GM12878 (cell line): ENCODE data around the gene COL5A1. TPM values are rescaled to one million over a fixed set of nuclear protein-coding genes. Genes with fewer than 3 reads are reported as not detected.

Experiments used
- ATAC-seq: fragments of 200-7000 bp; cut with Tn5 transposase; 3 replicates; pipeline ENCODE4 v1.9.1; 2020; ENCODE audit warnings: mild to moderate bottlenecking, moderate library complexity
- BruUV-seq: library from RNA; stranded (reverse); fragments of 400-500 nt; replicated peaks from 2 replicates; lab custom pipeline; 2021; lab: Mats Ljungman, UMichigan
- CTCF ChIA-PET: fragments of 300-600 bp; sonication (Branson Sonifier 250); formaldehyde crosslinking; extraction: SDS; loops from one replicate; lab custom pipeline; 2021; ENCODE audit warnings: inconsistent platforms; lab: Yijun Ruan, JAX
- POLR2A ChIA-PET: fragments of 350-600 bp; formaldehyde crosslinking; extraction: SDS; loops from one replicate; lab custom pipeline; 2021; ENCODE audit warnings: inconsistent platforms; lab: Charles Lee
- RAD21 ChIA-PET: fragments of 300-600 bp; sonication (Branson Sonifier 250); formaldehyde crosslinking; loops from one replicate; lab custom pipeline; 2023; ENCODE audit warnings: antibody characterized with exemption; ENCODE audit not compliant: unreplicated experiment; lab: Charles Lee
- SMC1A ChIA-PET: fragments of 300-600 bp; sonication (Branson Sonifier 250); formaldehyde crosslinking; loops from one replicate; lab custom pipeline; 2023; ENCODE audit not compliant: unreplicated experiment, uncharacterized antibody; lab: Charles Lee
- DNase-seq: peaks from one replicate; pipeline ENCODE4 v3.0.0-alpha.2; 2011; ENCODE audit warnings: low read depth, low spot score
- FAIRE-seq: peaks from 3 replicates; lab custom pipeline; 2011; peaks lifted over from hg19 to GRCh38; lab: Jason Lieb, UNC
- H2AFZ ChIP-seq: 2 replicates; pipeline ENCODE4 v1.6.0; 2011; ENCODE audit warnings: low read depth, low read length, control low read depth; ENCODE audit not compliant: control insufficient read depth
- H3K27ac ChIP-seq: 2 replicates; pipeline ENCODE4 v1.5.1; 2011; ENCODE audit warnings: control low read depth; ENCODE audit not compliant: control insufficient read depth, insufficient read depth
- H3K27me3 ChIP-seq, 2 experiments: replicated peaks in 1 of 2; 2 replicates each; pipeline versions ENCODE4 v1.6.0 to v1.6.1; 2011; ENCODE audit warnings: low read length in 1 of 2; ENCODE audit not compliant: control insufficient read depth in 2 of 2, insufficient read depth in 2 of 2
- H3K36me3 ChIP-seq, 2 experiments: 2 replicates each; pipeline ENCODE4 v1.5.1; 2011; ENCODE audit warnings: low read length in 1 of 2; ENCODE audit not compliant: control insufficient read depth in 2 of 2, insufficient read depth in 2 of 2
- H3K4me1 ChIP-seq: 2 replicates; pipeline ENCODE4 v1.6.1; 2011; ENCODE audit warnings: mild to moderate bottlenecking, low read length, moderate library complexity, mixed read lengths; ENCODE audit not compliant: control insufficient read depth, insufficient read depth
- H3K4me2 ChIP-seq: 2 replicates; pipeline ENCODE4 v1.6.0; 2011; ENCODE audit warnings: control low read depth; ENCODE audit not compliant: control insufficient read depth, insufficient read depth
- H3K4me3 ChIP-seq: fragments of 200-600 bp; sonication (generic); 2 replicates; pipeline ENCODE4 v1.5.1; 2016
- H3K79me2 ChIP-seq: 2 replicates; pipeline ENCODE4 v1.6.0; 2011; ENCODE audit warnings: low read length; ENCODE audit not compliant: control insufficient read depth, insufficient read depth
- H3K9ac ChIP-seq: 2 replicates; pipeline ENCODE4 v1.8.0; 2011; ENCODE audit warnings: low read length, control low read depth, mixed read lengths; ENCODE audit not compliant: control insufficient read depth, insufficient read depth
- H3K9me3 ChIP-seq: replicated peaks from 3 replicates; pipeline ENCODE4 v1.5.1; 2011; ENCODE audit warnings: mild to moderate bottlenecking, low read length; ENCODE audit not compliant: control insufficient read depth, insufficient read depth
- H4K20me1 ChIP-seq: 2 replicates; pipeline ENCODE4 v1.6.0; 2011; ENCODE audit not compliant: control insufficient read depth, insufficient read depth
- BCL3 ChIP-seq: IDR thresholded peaks from 2 replicates; pipeline ENCODE4 v1.6.1; 2011; ENCODE audit warnings: borderline replicate concordance, low read depth, mild to moderate bottlenecking, moderate library complexity, low read length; ENCODE audit not compliant: insufficient read depth, poor library complexity, severe bottlenecking
- CHD1 ChIP-seq: IDR thresholded peaks from 2 replicates; pipeline ENCODE4 v1.6.1; 2012; ENCODE audit warnings: low read depth, low read length, improper control_type of control experiment
- DPF2 ChIP-seq: fragments of 450-650 bp; IDR thresholded peaks from 2 replicates; pipeline ENCODE4 v1.6.1; 2017; ENCODE audit warnings: mild to moderate bottlenecking
- ETV6 ChIP-seq, 2 experiments: fragments of 450-650 bp in 1 of 2; IDR thresholded peaks in 1 of 2; conservative IDR thresholded peaks in 1 of 2; 2 replicates each; pipeline ENCODE4 v1.6.1; 2014; ENCODE audit warnings: antibody characterized with exemption in 1 of 2, borderline replicate concordance in 1 of 2, low read depth in 1 of 2, mild to moderate bottlenecking in 1 of 2, moderate library complexity in 1 of 2
- FOXM1 ChIP-seq: IDR thresholded peaks from 2 replicates; pipeline ENCODE4 v1.6.1; 2012; ENCODE audit warnings: low read depth, mild to moderate bottlenecking, inconsistent platforms, low read length, moderate library complexity
- MEF2A ChIP-seq: IDR thresholded peaks from 2 replicates; pipeline ENCODE4 v1.6.1; 2011; ENCODE audit warnings: low read depth, mild to moderate bottlenecking, low read length, moderate library complexity; ENCODE audit not compliant: insufficient read depth
- MEF2B ChIP-seq: fragments of 450-650 bp; IDR thresholded peaks from 2 replicates; pipeline ENCODE4 v1.6.1; 2018; ENCODE audit warnings: mild to moderate bottlenecking, moderate library complexity; ENCODE audit not compliant: partially characterized antibody, poor library complexity, severe bottlenecking
- RELB ChIP-seq: fragments of 450-650 bp; IDR thresholded peaks from 2 replicates; pipeline ENCODE4 v1.6.1; 2017; ENCODE audit warnings: low read depth, mild to moderate bottlenecking, moderate library complexity
- SIN3A ChIP-seq: IDR thresholded peaks from 2 replicates; pipeline ENCODE4 v1.6.1; 2012; ENCODE audit warnings: low read depth, low read length, improper control_type of control experiment
- SIX5 ChIP-seq: IDR thresholded peaks from 2 replicates; pipeline ENCODE4 v1.6.1; 2011; ENCODE audit warnings: mild to moderate bottlenecking, low read depth, low read length, moderate library complexity; ENCODE audit not compliant: severe bottlenecking
- SPI1 ChIP-seq: IDR thresholded peaks from 2 replicates; pipeline ENCODE4 v1.6.1; 2011; ENCODE audit warnings: low read depth, mild to moderate bottlenecking, low read length, moderate library complexity, borderline replicate concordance; ENCODE audit not compliant: insufficient read depth
- SUPT20H ChIP-seq: IDR thresholded peaks from 2 replicates; pipeline ENCODE4 v1.6.1; 2011; ENCODE audit warnings: low read depth, mild to moderate bottlenecking, low read length, moderate library complexity, borderline replicate concordance; ENCODE audit not compliant: control insufficient read depth
- SUZ12 ChIP-seq: fragments of 200-600 bp; sonication (generic); IDR thresholded peaks from one replicate; pipeline ENCODE4 v1.6.1; 2018; ENCODE audit warnings: antibody characterized with exemption, mild to moderate bottlenecking; ENCODE audit not compliant: unreplicated experiment
- ZNF384 ChIP-seq: IDR thresholded peaks from 2 replicates; pipeline ENCODE4 v1.6.1; 2012; ENCODE audit warnings: low read depth, mild to moderate bottlenecking, low read length, improper control_type of control experiment, borderline replicate concordance
- ZSCAN29 ChIP-seq: fragments of 450-650 bp; IDR thresholded peaks from 2 replicates; pipeline ENCODE4 v1.6.1; 2017; ENCODE audit warnings: mild to moderate bottlenecking, moderate library complexity
- WGBS: methylation state at CpG from one replicate; pipeline ENCODE4 v1.1.6; 2016; ENCODE audit warnings: low lambda C conversion rate; ENCODE audit not compliant: insufficient replicate concordance, insufficient coverage; ENCODE audit errors: missing lambda C conversion rate; 5-methylcytosine and 5-hydroxymethylcytosine counted together
- in situ Hi-C: fragments of 300-500 bp; cut with MboI; formaldehyde crosslinking; loops from 9 replicates; pipeline ENCODE4 v1.14.3; 2018; ENCODE audit warnings: mixed read lengths
- intact Hi-C: fragments of 100-400 bp; cut with micrococcal nuclease; formaldehyde crosslinking; loops from one replicate; pipeline ENCODE4 v1.14.2; 2022; ENCODE audit not compliant: unreplicated experiment
- polyA plus RNA-seq, 11 experiments: library from polyadenylated mRNA; depleted of rRNA in 4 of 11; unstranded in 6 of 11; stranded (reverse) in 5 of 11; fragments of >200 nt; fragmentation: Nextera tagmentation in 4 of 11; fragmentation: Illumina TruSeq in 1 of 11; extraction: Ambion mirVana in 4 of 11; extraction: Trizol in 1 of 11; gene quantifications; 1 replicate in 1 of 11; 2 replicates in 10 of 11; pipeline versions ENCODE4 v1.2.1 to v1.2.3, GENCODE V29; 2011 to 2016; ENCODE audit warnings: inconsistent platforms in 2 of 11, missing spikeins in 2 of 11, low read depth in 1 of 11
- total RNA-seq, 4 experiments: library from RNA; depleted of rRNA in 3 of 4; stranded (reverse); fragments of >200 nt in 3 of 4; fragmentation: Illumina TruSeq in 1 of 4; extraction: Trizol in 1 of 4; gene quantifications; 2 replicates each; pipeline versions ENCODE4 v1.2.1 to v1.2.3, GENCODE V29; 2013 to 2021
- TF ChIP-seq, protein P1 (sequence below): fragments of 450-650 bp; formaldehyde crosslinking; IDR thresholded peaks from 2 replicates; pipeline ENCODE4 v1.4.0; 2020; ENCODE audit warnings: mild to moderate bottlenecking, moderate library complexity

The COL5A1 gene
- total and polyA plus RNA-seq, 10 of the 15 experiments (the other 5 are each of a cell fraction or from before 2014, with no cell fraction given), result under 0.01 to 0.15 (median 0.13) TPM; not detected in 4

DNA sequence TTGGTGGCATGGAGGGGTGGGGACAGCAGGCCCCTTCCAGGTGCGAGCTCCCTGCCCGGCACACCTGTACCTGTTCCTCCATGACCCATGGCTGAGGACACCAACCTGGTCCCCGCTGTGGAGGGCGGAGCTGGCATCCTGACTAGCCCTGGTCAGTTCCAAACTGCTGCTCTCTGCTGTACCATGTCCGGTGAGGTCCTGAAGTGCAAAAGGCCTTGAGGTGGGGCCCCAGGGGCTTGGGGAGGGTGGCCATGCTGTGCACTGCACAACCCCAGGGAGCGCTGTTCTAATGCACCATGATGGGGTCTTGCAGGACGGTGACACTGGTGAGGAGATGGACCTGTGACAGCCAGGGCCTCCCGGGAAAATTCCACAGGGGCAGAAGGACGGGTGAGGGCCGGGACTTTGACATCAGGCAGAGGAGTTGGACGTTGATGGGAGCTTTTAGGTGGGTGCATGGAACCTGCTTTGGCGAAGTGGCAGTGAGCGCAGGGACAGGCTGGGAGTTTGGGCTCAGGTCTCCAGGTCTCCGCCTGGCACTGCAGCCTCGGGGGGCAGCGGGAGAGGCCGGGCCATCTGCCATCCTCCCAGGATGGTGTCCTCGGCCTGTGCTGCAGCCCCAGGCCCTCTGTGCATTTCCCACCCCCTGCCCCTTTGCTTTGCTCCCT, 38.9 kb downstream of the COL5A1 start:
- DNase-seq, result no peak
- Histone ChIP-seq H3K9ac (no peak overlapping the region), H3K79me2 (no peaks in the 10 kb centered on the region), H3K4me2 (no peak overlapping the region), H3K27ac (no peak overlapping the region), H4K20me1 (no peaks in the 10 kb centered on the region), H3K4me1 (no peaks in the 10 kb centered on the region), H3K9me3 (no peaks in the 10 kb centered on the region; the same call in 2 of the 3 replicates), H3K36me3 (no peaks in the 10 kb centered on the region), H3K27me3 (no peaks in the 10 kb centered on the region), H3K4me3 (no peak overlapping the region), H2AFZ (no peak overlapping the region)
- intact Hi-C loops, result no loop called here
- no peak for FAIRE-seq
- no peak for ATAC-seq
- BruUV-seq, result no TSS peak
- in situ Hi-C loops, result no loop called here
- POLR2A ChIA-PET, result no interaction called here
- SMC1A ChIA-PET, result interaction anchor here (0.8 kb wide), 1 partner anchor 9 kb away, joined by 3 read pairs; no protein-coding TSS in a partner anchor
- 16% methylated on average over 18 of the region's 18 CpGs for WGBS
- CTCF ChIA-PET, result no interaction called here
- RAD21 ChIA-PET, result no interaction called here
- TF ChIP-seq ETV6 (conservative IDR thresholded peaks at IDR 0.05 in 1 of 2, IDR thresholded peaks at IDR 0.05 in 1 of 2; ENCODE audit: borderline replicate concordance in 1 of 2, low read depth in 1 of 2) (no peak), SIN3A (no peak), FOXM1 (no peak), MEF2B (no peak), DPF2 (no peak), SPI1 (no peak), ZNF384 (no peak), SIX5 (no peak), BCL3 (no peak), SUPT20H (no peak), SUZ12 (no peak), MEF2A (no peak), CHD1 (no peak), RELB (no peak), ZSCAN29 (no peak)
- TF ChIP-seq, protein P1, sequence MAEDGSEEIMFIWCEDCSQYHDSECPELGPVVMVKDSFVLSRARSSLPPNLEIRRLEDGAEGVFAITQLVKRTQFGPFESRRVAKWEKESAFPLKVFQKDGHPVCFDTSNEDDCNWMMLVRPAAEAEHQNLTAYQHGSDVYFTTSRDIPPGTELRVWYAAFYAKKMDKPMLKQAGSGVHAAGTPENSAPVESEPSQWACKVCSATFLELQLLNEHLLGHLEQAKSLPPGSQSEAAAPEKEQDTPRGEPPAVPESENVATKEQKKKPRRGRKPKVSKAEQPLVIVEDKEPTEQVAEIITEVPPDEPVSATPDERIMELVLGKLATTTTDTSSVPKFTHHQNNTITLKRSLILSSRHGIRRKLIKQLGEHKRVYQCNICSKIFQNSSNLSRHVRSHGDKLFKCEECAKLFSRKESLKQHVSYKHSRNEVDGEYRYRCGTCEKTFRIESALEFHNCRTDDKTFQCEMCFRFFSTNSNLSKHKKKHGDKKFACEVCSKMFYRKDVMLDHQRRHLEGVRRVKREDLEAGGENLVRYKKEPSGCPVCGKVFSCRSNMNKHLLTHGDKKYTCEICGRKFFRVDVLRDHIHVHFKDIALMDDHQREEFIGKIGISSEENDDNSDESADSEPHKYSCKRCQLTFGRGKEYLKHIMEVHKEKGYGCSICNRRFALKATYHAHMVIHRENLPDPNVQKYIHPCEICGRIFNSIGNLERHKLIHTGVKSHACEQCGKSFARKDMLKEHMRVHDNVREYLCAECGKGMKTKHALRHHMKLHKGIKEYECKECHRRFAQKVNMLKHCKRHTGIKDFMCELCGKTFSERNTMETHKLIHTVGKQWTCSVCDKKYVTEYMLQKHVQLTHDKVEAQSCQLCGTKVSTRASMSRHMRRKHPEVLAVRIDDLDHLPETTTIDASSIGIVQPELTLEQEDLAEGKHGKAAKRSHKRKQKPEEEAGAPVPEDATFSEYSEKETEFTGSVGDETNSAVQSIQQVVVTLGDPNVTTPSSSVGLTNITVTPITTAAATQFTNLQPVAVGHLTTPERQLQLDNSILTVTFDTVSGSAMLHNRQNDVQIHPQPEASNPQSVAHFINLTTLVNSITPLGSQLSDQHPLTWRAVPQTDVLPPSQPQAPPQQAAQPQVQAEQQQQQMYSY (CRISPR knock-in tag), result no peak
